ENCODE results near the gene UPK3BL2. TPM values are rescaled to one million over a fixed set of nuclear protein-coding genes. Genes with fewer than 3 reads are reported as not detected.
"Not testable (repeated sequence)": the region's sequence is repeated elsewhere in the genome, so short reads cannot be mapped to it uniquely, and the experiment has no call there.

The UPK3BL2 gene
- total RNA-seq, 2 experiments from 2014 or later = 10.2 to 22.2 TPM

GRCh38 chr7:102511860-102512522 is 31.5 kb downstream of the UPK3BL2 start:
- H3K4me2 ChIP-seq (ENCODE audit: low read length); BruUV-seq (replicated peaks); H2AFZ ChIP-seq (ENCODE audit: low read length); H3K9me2 ChIP-seq (ENCODE audit: insufficient read depth, low read length); H3K4me3 ChIP-seq (ENCODE audit: low read depth, low read length, poor library complexity, severe bottlenecking); H3K4me1 ChIP-seq (ENCODE audit: insufficient read depth, low read length, poor library complexity, severe bottlenecking); H3K36me3 ChIP-seq (ENCODE audit: insufficient read depth, low read length); CTCF ChIA-PET (ENCODE audit: unreplicated experiment); H3K27ac ChIP-seq (ENCODE audit: low read depth, low read length, poor library complexity, severe bottlenecking); H3K79me2 ChIP-seq (ENCODE audit: insufficient read depth, low read depth, low read length); DNase-seq (ENCODE audit: low spot score); intact Hi-C loops (cut with micrococcal nuclease; ENCODE audit: unreplicated experiment); H3K9me3 ChIP-seq (ENCODE audit: low read length); H4K20me1 ChIP-seq (ENCODE audit: insufficient read depth, low read length); POLR2A ChIA-PET: not testable (repeated sequence)

DNA sequence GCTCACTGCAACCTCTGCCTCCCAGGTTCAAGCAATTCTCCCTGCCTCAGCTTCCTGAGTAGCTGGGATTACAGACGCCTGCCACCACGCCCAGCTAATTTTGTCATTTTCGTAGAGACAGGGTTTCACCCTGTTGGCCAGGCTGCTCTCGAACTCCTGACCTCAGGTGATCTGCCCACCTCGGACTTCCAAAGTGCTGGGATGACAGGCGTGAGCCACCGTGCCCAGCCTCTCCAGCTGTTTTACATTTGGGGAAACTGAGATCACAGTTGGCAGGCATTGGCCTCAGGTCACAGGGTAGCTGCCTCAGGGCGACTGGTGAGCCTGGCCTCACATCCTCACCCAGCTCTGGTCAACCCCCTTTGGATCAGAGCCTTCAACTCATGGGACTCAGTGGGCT is 32.9 kb downstream of the UPK3BL2 start:
- intact Hi-C loops (cut with micrococcal nuclease; ENCODE audit: unreplicated experiment); H4K20me1 ChIP-seq (ENCODE audit: insufficient read depth, low read length); H3K27ac ChIP-seq (ENCODE audit: low read depth, low read length, poor library complexity, severe bottlenecking); DNase-seq (ENCODE audit: low spot score); H3K9me2 ChIP-seq (ENCODE audit: insufficient read depth, low read length); H3K36me3 ChIP-seq (ENCODE audit: insufficient read depth, low read length); H3K4me2 ChIP-seq (ENCODE audit: low read length); POLR2A ChIA-PET; H3K4me1 ChIP-seq (ENCODE audit: insufficient read depth, low read length, poor library complexity, severe bottlenecking); H3K9me3 ChIP-seq (ENCODE audit: low read length); H3K79me2 ChIP-seq (ENCODE audit: insufficient read depth, low read depth, low read length); BruUV-seq (replicated peaks); CTCF ChIA-PET (ENCODE audit: unreplicated experiment); H2AFZ ChIP-seq (ENCODE audit: low read length); H3K4me3 ChIP-seq (ENCODE audit: low read depth, low read length, poor library complexity, severe bottlenecking): not testable (repeated sequence)

DNA sequence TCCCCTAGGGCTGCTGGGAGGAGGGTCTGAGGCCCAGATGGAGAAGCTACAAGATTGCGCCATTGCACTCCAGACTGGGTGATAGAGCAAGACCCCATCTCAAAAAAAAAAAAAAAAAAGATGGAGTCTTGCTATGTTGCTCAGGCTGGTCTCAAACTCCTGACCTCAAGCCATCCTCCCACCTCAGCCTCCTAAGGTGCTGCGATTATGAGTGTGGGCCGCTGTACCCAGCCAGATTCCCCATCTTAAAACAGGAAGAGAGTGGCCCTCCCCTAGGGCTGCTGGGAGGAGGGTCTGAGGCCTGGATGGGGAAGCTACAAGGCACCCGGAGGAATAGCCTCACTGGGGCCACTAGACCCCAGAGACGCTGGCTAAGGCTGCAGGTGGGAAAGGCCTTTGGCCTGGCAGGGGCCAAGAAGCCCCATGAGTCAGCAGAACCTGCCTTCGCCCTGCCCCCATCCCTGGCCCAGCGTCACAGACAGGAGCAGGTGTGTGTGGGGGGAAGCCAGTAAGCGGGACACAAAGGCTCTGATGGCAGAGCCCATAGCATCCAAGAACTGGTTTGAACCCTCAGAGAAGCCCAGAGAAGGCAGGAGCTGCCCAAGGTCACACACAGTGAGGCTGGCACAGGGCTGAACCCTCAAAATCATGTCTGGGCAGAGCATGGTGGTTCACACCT is 35.9 kb downstream of the UPK3BL2 start:
- H4K20me1 ChIP-seq (ENCODE audit: insufficient read depth, low read length); H3K27ac ChIP-seq (ENCODE audit: low read depth, low read length, poor library complexity, severe bottlenecking); H3K36me3 ChIP-seq (ENCODE audit: insufficient read depth, low read length); BruUV-seq (replicated peaks); intact Hi-C loops (cut with micrococcal nuclease; ENCODE audit: unreplicated experiment); DNase-seq (ENCODE audit: low spot score); H3K4me1 ChIP-seq (ENCODE audit: insufficient read depth, low read length, poor library complexity, severe bottlenecking); H3K4me3 ChIP-seq (ENCODE audit: low read depth, low read length, poor library complexity, severe bottlenecking); H3K4me2 ChIP-seq (ENCODE audit: low read length); H3K9me2 ChIP-seq (ENCODE audit: insufficient read depth, low read length); H2AFZ ChIP-seq (ENCODE audit: low read length); H3K79me2 ChIP-seq (ENCODE audit: insufficient read depth, low read depth, low read length); H3K9me3 ChIP-seq (ENCODE audit: low read length); CTCF ChIA-PET (ENCODE audit: unreplicated experiment); POLR2A ChIA-PET: not testable (repeated sequence)

DNA sequence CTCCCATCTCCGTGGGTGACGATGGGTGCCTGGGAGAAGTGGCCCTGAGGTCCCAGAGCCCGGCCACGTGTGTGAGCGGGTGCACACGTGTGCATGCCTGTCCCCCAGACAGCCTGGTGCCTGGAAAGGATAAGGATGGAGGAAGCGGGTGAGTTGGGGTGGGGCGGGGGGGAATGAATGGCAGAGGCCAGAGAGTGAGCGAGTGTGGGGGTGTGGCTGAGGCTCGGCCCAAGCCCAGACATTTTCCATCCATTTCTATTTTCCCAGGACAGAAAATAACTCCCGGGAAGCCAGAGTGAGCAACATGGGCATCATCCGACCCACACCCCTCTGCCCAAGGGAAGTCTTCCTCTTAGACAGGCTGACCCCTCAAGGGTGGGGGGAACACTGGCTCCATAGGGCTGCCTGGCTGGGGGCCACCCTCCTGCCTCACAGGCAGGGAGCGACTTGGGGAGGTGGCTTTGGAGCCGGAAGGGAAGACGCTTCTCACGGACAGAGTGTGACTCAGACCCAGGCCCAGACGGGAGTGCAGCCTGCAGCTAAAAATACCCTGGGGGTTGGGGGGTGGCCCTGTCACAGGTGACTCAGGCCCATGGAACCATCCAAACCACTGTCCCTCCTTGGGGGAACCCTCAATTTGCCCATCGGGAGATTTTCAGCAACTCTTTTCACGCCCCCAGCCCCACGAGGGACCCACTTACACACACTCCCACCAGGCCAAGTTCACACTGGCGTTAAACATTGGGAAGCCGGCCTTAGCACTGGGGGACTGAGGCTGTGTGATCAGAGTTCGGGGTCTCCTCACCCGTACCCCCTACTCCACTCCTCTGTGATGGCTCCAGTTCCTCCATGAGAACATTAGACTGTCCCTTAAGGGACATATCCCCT is 38.0 kb downstream of the UPK3BL2 start:
- intact Hi-C loops (cut with micrococcal nuclease; ENCODE audit: unreplicated experiment); BruUV-seq (replicated peaks); DNase-seq (ENCODE audit: low spot score); H3K4me1 ChIP-seq (ENCODE audit: insufficient read depth, low read length, poor library complexity, severe bottlenecking); H3K36me3 ChIP-seq (ENCODE audit: insufficient read depth, low read length); POLR2A ChIA-PET; H3K27ac ChIP-seq (ENCODE audit: low read depth, low read length, poor library complexity, severe bottlenecking); H3K79me2 ChIP-seq (ENCODE audit: insufficient read depth, low read depth, low read length); H2AFZ ChIP-seq (ENCODE audit: low read length); H3K4me2 ChIP-seq (ENCODE audit: low read length); H3K9me2 ChIP-seq (ENCODE audit: insufficient read depth, low read length); H3K4me3 ChIP-seq (ENCODE audit: low read depth, low read length, poor library complexity, severe bottlenecking); H3K9me3 ChIP-seq (ENCODE audit: low read length); H4K20me1 ChIP-seq (ENCODE audit: insufficient read depth, low read length); CTCF ChIA-PET (ENCODE audit: unreplicated experiment): not testable (repeated sequence)

GRCh38 chr7:102503141-102503540 is 40.4 kb downstream of the UPK3BL2 start:
- H3K4me2 ChIP-seq (ENCODE audit: low read length); CTCF ChIA-PET (ENCODE audit: unreplicated experiment); H3K79me2 ChIP-seq (ENCODE audit: insufficient read depth, low read depth, low read length); H3K27ac ChIP-seq (ENCODE audit: low read depth, low read length, poor library complexity, severe bottlenecking); H3K9me2 ChIP-seq (ENCODE audit: insufficient read depth, low read length); H3K4me1 ChIP-seq (ENCODE audit: insufficient read depth, low read length, poor library complexity, severe bottlenecking); DNase-seq (ENCODE audit: low spot score); H3K9me3 ChIP-seq (ENCODE audit: low read length); H4K20me1 ChIP-seq (ENCODE audit: insufficient read depth, low read length); BruUV-seq (replicated peaks); H3K36me3 ChIP-seq (ENCODE audit: insufficient read depth, low read length); H3K4me3 ChIP-seq (ENCODE audit: low read depth, low read length, poor library complexity, severe bottlenecking); POLR2A ChIA-PET; H2AFZ ChIP-seq (ENCODE audit: low read length); intact Hi-C loops (cut with micrococcal nuclease; ENCODE audit: unreplicated experiment): not testable (repeated sequence)

DNA sequence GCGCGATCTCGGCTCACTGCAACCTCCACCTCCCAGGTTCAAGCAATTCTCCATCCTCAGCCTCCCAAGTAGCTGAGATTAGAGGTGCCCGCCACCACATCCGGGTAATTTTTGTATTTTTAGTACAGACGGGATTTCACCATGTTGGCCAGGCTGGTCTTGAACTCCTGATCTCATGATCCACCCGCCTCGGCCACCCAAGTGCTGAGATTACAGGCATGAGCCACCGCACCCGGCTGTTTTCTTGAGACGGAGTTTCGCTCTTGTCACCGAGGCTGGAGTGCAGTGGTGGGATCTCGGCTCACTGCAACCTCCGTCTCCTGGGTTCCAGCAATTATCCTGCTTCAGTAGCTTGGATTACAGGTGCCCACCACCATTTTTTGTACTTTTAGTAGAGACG is 45.2 kb downstream of the UPK3BL2 start:
- H4K20me1 ChIP-seq (ENCODE audit: insufficient read depth, low read length); H3K4me2 ChIP-seq (ENCODE audit: low read length); H3K27ac ChIP-seq (ENCODE audit: low read depth, low read length, poor library complexity, severe bottlenecking); POLR2A ChIA-PET; BruUV-seq (replicated peaks); H3K79me2 ChIP-seq (ENCODE audit: insufficient read depth, low read depth, low read length); DNase-seq (ENCODE audit: low spot score); H3K36me3 ChIP-seq (ENCODE audit: insufficient read depth, low read length); H3K9me3 ChIP-seq (ENCODE audit: low read length); H3K4me3 ChIP-seq (ENCODE audit: low read depth, low read length, poor library complexity, severe bottlenecking); H2AFZ ChIP-seq (ENCODE audit: low read length); H3K4me1 ChIP-seq (ENCODE audit: insufficient read depth, low read length, poor library complexity, severe bottlenecking); H3K9me2 ChIP-seq (ENCODE audit: insufficient read depth, low read length); CTCF ChIA-PET (ENCODE audit: unreplicated experiment); intact Hi-C loops (cut with micrococcal nuclease; ENCODE audit: unreplicated experiment): not testable (repeated sequence)

Data from OCI-LY7 (cell line).